H1 (cell line): ENCODE results near the gene SVIL. TPM values are rescaled to one million over a fixed set of nuclear protein-coding genes. Genes with fewer than 3 reads are reported as not detected.

Source experiments
- CTCF ChIA-PET: fragments of 300-600 bp; sonication (Branson Sonifier 250); formaldehyde crosslinking; loops from one replicate; lab custom pipeline; 2021; ENCODE audit not compliant: partially characterized antibody; lab: Charles Lee
- POLR2A ChIA-PET: fragments of 300-600 bp; sonication (Branson Sonifier 250); formaldehyde crosslinking; loops from one replicate; lab custom pipeline; 2021; ENCODE audit warnings: inconsistent platforms; ENCODE audit not compliant: partially characterized antibody; lab: Charles Lee
- DNase-seq, 2 experiments: peaks; one replicate each; pipeline versions ENCODE4 v3.0.0 to v3.0.0-alpha.2; 2010 to 2022; ENCODE audit warnings: low spot score in 2 of 2, low read depth in 1 of 2, mixed read lengths in 1 of 2
- FAIRE-seq: peaks from 2 replicates; lab custom pipeline; 2011; peaks lifted over from hg19 to GRCh38; lab: Jason Lieb, UNC
- H2AFZ ChIP-seq: 2 replicates; pipeline ENCODE4 v1.8.1; 2012; ENCODE audit warnings: low read length, inconsistent platforms
- H2AK5ac ChIP-seq: 2 replicates; pipeline ENCODE4 v1.6.1; 2013; ENCODE audit warnings: low read depth, low read length
- H2BK120ac ChIP-seq: replicated peaks from 2 replicates; pipeline ENCODE3; 2013; ENCODE audit warnings: low read depth, low read length, inconsistent platforms
- H2BK12ac ChIP-seq: 2 replicates; pipeline ENCODE4 v1.6.1; 2013; ENCODE audit warnings: low read depth, low read length
- H2BK15ac ChIP-seq: 2 replicates; pipeline ENCODE4 v1.6.1; 2013; ENCODE audit warnings: low read length
- H2BK20ac ChIP-seq: 2 replicates; pipeline ENCODE4 v1.6.1; 2013; ENCODE audit warnings: low read length
- H2BK5ac ChIP-seq: 2 replicates; pipeline ENCODE4 v1.6.1; 2013; ENCODE audit warnings: low read depth, low read length
- H3K14ac ChIP-seq: 2 replicates; pipeline ENCODE4 v1.6.1; 2013; ENCODE audit warnings: inconsistent platforms; ENCODE audit not compliant: insufficient read length
- H3K18ac ChIP-seq: 2 replicates; pipeline ENCODE4 v1.6.1; 2013; ENCODE audit warnings: low read length; ENCODE audit errors: extremely low read depth
- H3K23ac ChIP-seq: 2 replicates; pipeline ENCODE4 v1.6.1; 2013; ENCODE audit warnings: inconsistent platforms; ENCODE audit not compliant: insufficient read length
- H3K23me2 ChIP-seq: 2 replicates; pipeline ENCODE4 v1.6.1; 2013; ENCODE audit warnings: low read depth, low read length
- H3K27ac ChIP-seq: 2 replicates; pipeline ENCODE4 v1.6.1; 2011; ENCODE audit warnings: low read depth, low read length, inconsistent platforms
- H3K27me3 ChIP-seq, 4 experiments: replicated peaks in 1 of 4; 1 replicate in 1 of 4; 2 replicates in 3 of 4; pipeline versions ENCODE4 v1.6.1 to v1.8.1; 2011 to 2013; ENCODE audit warnings: low read length in 3 of 4, mild to moderate bottlenecking in 3 of 4, inconsistent platforms in 2 of 4, mixed read lengths in 2 of 4, moderate library complexity in 1 of 4; ENCODE audit not compliant: control insufficient read depth in 3 of 4, insufficient read depth in 3 of 4; ENCODE audit errors: extremely low read depth in 1 of 4
- H3K36me3 ChIP-seq, 4 experiments: 2 replicates each; pipeline versions ENCODE4 v1.6.1 to v1.8.1; 2011 to 2013; ENCODE audit warnings: mild to moderate bottlenecking in 4 of 4, low read length in 3 of 4, moderate library complexity in 2 of 4, control low read depth in 1 of 4, inconsistent platforms in 1 of 4; ENCODE audit not compliant: insufficient read depth in 4 of 4, control insufficient read depth in 2 of 4
- H3K4ac ChIP-seq: replicated peaks from 2 replicates; pipeline ENCODE3; 2013; ENCODE audit warnings: low read length, low read depth, mixed read lengths, inconsistent platforms; ENCODE audit not compliant: insufficient read length
- H3K4me1 ChIP-seq, 4 experiments: replicated peaks in 1 of 4; 1 replicate in 1 of 4; 2 replicates in 3 of 4; pipeline versions ENCODE4 v1.6.1 to v1.8.1; 2011 to 2013; ENCODE audit warnings: low read length in 3 of 4, inconsistent platforms in 2 of 4, mixed read lengths in 1 of 4; ENCODE audit not compliant: insufficient read depth in 4 of 4, control insufficient read depth in 3 of 4
- H3K4me2 ChIP-seq, 2 experiments: 2 replicates each; pipeline versions ENCODE4 v1.6.1 to v1.8.1; 2011 to 2013; ENCODE audit warnings: low read depth in 2 of 2, low read length in 2 of 2, control low read depth in 1 of 2, inconsistent platforms in 1 of 2, mild to moderate bottlenecking in 1 of 2; ENCODE audit not compliant: insufficient read depth in 1 of 2
- H3K4me3 ChIP-seq, 4 experiments: fragments of 200-600, 300-600 bp in 1 of 4; sonication (generic), shearing (Covaris generic), sonication (Bioruptor Twin) in 1 of 4; 2 replicates each; pipeline versions ENCODE4 v1.5.1 to v1.8.1; 2011 to 2016; ENCODE audit warnings: low read length in 4 of 4, low read depth in 3 of 4, control low read depth in 2 of 4, inconsistent platforms in 2 of 4, mild to moderate bottlenecking in 2 of 4, mixed read lengths in 1 of 4, moderate library complexity in 1 of 4; ENCODE audit not compliant: insufficient read depth in 2 of 4; ENCODE audit errors: extremely low read depth in 1 of 4
- H3K56ac ChIP-seq: replicated peaks from 2 replicates; pipeline ENCODE3; 2013; ENCODE audit warnings: low read depth, mild to moderate bottlenecking, mixed read lengths, low read length, inconsistent platforms; ENCODE audit not compliant: insufficient read length
- H3K79me1 ChIP-seq: 2 replicates; pipeline ENCODE4 v1.6.1; 2013; ENCODE audit warnings: low read depth, low read length, control low read depth
- H3K79me2 ChIP-seq, 2 experiments: 2 replicates each; pipeline versions ENCODE4 v1.6.1 to v1.8.1; 2012 to 2013; ENCODE audit warnings: low read length in 2 of 2, mild to moderate bottlenecking in 2 of 2, inconsistent platforms in 1 of 2; ENCODE audit not compliant: insufficient read depth in 2 of 2, control insufficient read depth in 1 of 2
- H3K9ac ChIP-seq, 4 experiments: replicated peaks in 1 of 4; 1 replicate in 1 of 4; 2 replicates in 3 of 4; pipeline versions ENCODE4 v1.6.1 to v1.8.1; 2011 to 2013; ENCODE audit warnings: low read depth in 3 of 4, low read length in 3 of 4, control low read depth in 2 of 4, mild to moderate bottlenecking in 2 of 4, moderate library complexity in 2 of 4, inconsistent platforms in 1 of 4; ENCODE audit errors: extremely low read depth in 1 of 4
- H3K9me3 ChIP-seq, 2 experiments: 2 replicates each; pipeline versions ENCODE4 v1.6.1 to v1.8.1; 2012 to 2013; ENCODE audit warnings: mild to moderate bottlenecking in 2 of 2, moderate library complexity in 2 of 2, control low read depth in 1 of 2, inconsistent platforms in 1 of 2, low read depth in 1 of 2, low read length in 1 of 2, mixed read lengths in 1 of 2; ENCODE audit not compliant: insufficient read depth in 2 of 2
- H4K20me1 ChIP-seq, 2 experiments: replicated peaks in 1 of 2; 2 replicates each; pipeline versions ENCODE3 to v1.8.1; 2011 to 2013; ENCODE audit warnings: inconsistent platforms in 2 of 2, low read length in 2 of 2, mild to moderate bottlenecking in 1 of 2; ENCODE audit not compliant: insufficient read depth in 2 of 2, control insufficient read depth in 1 of 2
- H4K5ac ChIP-seq: 2 replicates; pipeline ENCODE4 v1.6.1; 2013; ENCODE audit warnings: low read length, low read depth, mixed read lengths, inconsistent platforms; ENCODE audit not compliant: insufficient read length
- H4K8ac ChIP-seq: 2 replicates; pipeline ENCODE4 v1.8.0; 2013; ENCODE audit warnings: mild to moderate bottlenecking, moderate library complexity, low read length, inconsistent platforms; ENCODE audit not compliant: insufficient read depth; ENCODE audit errors: extremely low read depth
- H4K91ac ChIP-seq: replicated peaks from 2 replicates; pipeline ENCODE3; 2013; ENCODE audit warnings: low read length, mixed read lengths, inconsistent platforms; ENCODE audit not compliant: insufficient read length
- BACH1 ChIP-seq: IDR thresholded peaks from 2 replicates; pipeline ENCODE4 v1.6.1; 2012; ENCODE audit warnings: low read length, improper control_type of control experiment
- CEBPB ChIP-seq: IDR thresholded peaks from 2 replicates; pipeline ENCODE4 v1.6.1; 2012; ENCODE audit warnings: low read depth, low read length
- CTBP2 ChIP-seq: IDR thresholded peaks from 2 replicates; pipeline ENCODE4 v1.7.0; 2011; ENCODE audit warnings: borderline replicate concordance, mild to moderate bottlenecking, moderate library complexity, mixed read lengths, low read length; ENCODE audit not compliant: insufficient read depth, insufficient read length
- EP300 ChIP-seq, 2 experiments: IDR thresholded peaks; 1 replicate in 1 of 2; 2 replicates in 1 of 2; pipeline ENCODE4 v1.6.1; 2011 to 2012; ENCODE audit warnings: low read depth in 2 of 2, low read length in 2 of 2, mild to moderate bottlenecking in 2 of 2, borderline replicate concordance in 1 of 2, inconsistent platforms in 1 of 2, moderate library complexity in 1 of 2
- FOSL1 ChIP-seq: IDR thresholded peaks from 2 replicates; pipeline ENCODE4 v1.6.1; 2011; ENCODE audit warnings: mild to moderate bottlenecking, low read depth, low read length, moderate library complexity; ENCODE audit not compliant: insufficient read depth
- HDAC6 ChIP-seq: IDR thresholded peaks from one replicate; pipeline ENCODE4 v1.7.1; 2012; ENCODE audit warnings: low read depth, mild to moderate bottlenecking, inconsistent platforms, low read length, moderate library complexity
- JUND ChIP-seq: IDR thresholded peaks from 2 replicates; pipeline ENCODE4 v1.6.1; 2011; ENCODE audit warnings: mild to moderate bottlenecking, improper control_type of control experiment, low read length
- KDM4A ChIP-seq: IDR thresholded peaks from one replicate; pipeline ENCODE4 v1.7.1; 2012; ENCODE audit warnings: low read depth, mild to moderate bottlenecking, moderate library complexity, low read length, inconsistent platforms; ENCODE audit not compliant: severe bottlenecking
- NANOG ChIP-seq: IDR thresholded peaks from 2 replicates; pipeline ENCODE4 v1.6.1; 2011; ENCODE audit warnings: low read length, low read depth, mild to moderate bottlenecking, inconsistent platforms; ENCODE audit not compliant: insufficient read depth, poor library complexity, severe bottlenecking
- RFX5 ChIP-seq: IDR thresholded peaks from 2 replicates; pipeline ENCODE4 v1.6.1; 2011; ENCODE audit warnings: low read depth, low read length, improper control_type of control experiment, borderline replicate concordance
- SIRT6 ChIP-seq: IDR thresholded peaks from one replicate; pipeline ENCODE4 v1.7.1; 2012; ENCODE audit warnings: low read length, inconsistent platforms
- SP1 ChIP-seq: IDR thresholded peaks from 2 replicates; pipeline ENCODE4 v1.6.1; 2011; ENCODE audit warnings: low read depth, low read length
- YY1 ChIP-seq: IDR thresholded peaks from 2 replicates; pipeline ENCODE4 v1.6.1; 2011; ENCODE audit warnings: low read depth, mild to moderate bottlenecking, low read length
- WGBS, 2 experiments: shearing (Covaris generic) in 1 of 2; methylation state at CpG; one replicate each; pipeline versions ENCODE4 v1.1.6 to v1.1.7; 2013 to 2015; ENCODE audit warnings: low lambda C conversion rate in 2 of 2, mixed read lengths in 2 of 2, inconsistent platforms in 1 of 2, low coverage in 1 of 2, missing lambda C conversion rate in 1 of 2; ENCODE audit not compliant: insufficient replicate concordance in 2 of 2, insufficient coverage in 1 of 2, insufficient read length in 1 of 2; ENCODE audit errors: extremely low coverage in 1 of 2, missing lambda C conversion rate in 1 of 2; 5-methylcytosine and 5-hydroxymethylcytosine counted together
- polyA plus RNA-seq, 7 experiments: library from polyadenylated mRNA; depleted of rRNA in 3 of 7; stranded (reverse) in 5 of 7; unstranded in 2 of 7; fragments of >200 nt in 5 of 7; fragments of 200-250 nt in 2 of 7; gene quantifications; 1 replicate in 5 of 7; 2 replicates in 1 of 7; 4 replicates in 1 of 7; pipeline versions ENCODE4 v1.2.1 to v1.2.3, GENCODE V29; 2011 to 2013; ENCODE audit warnings: missing spikeins in 2 of 7, mixed read lengths in 2 of 7
- total RNA-seq: library from RNA; stranded (reverse); fragmentation: NEBNext Ultra II Directional; extraction: Animal tissue kit (Norgen Biotek cat#: 25700); gene quantifications from 2 replicates; pipeline ENCODE4 v1.2.1, GENCODE V29; 2021

SVIL gene
- total and polyA plus RNA-seq, 2 of the 8 experiments (the other 6 are each of a cell fraction or from before 2014, with no cell fraction given), result 4.7 to 15.4 TPM

GRCh38 chr10:29450405-29450804, 184.4 kb downstream of the SVIL start:
- Histone ChIP-seq H2AFZ (no peak overlapping the region), H3K18ac (no peak overlapping the region), H2BK20ac (no peak overlapping the region), H3K4me3 (no peak overlapping the region), H3K23ac (no peak overlapping the region), H2AK5ac (no peak overlapping the region), H3K27me3 (no peaks in the 10 kb centered on the region), H3K4me1 (no peaks in the 10 kb centered on the region; a peak in 1 of 7 replicates), H3K79me1 (no peaks in the 10 kb centered on the region), H3K9me3 (no peaks in the 10 kb centered on the region), H2BK5ac (no peak overlapping the region), H3K79me2 (no peaks in the 10 kb centered on the region), H4K5ac (no peak overlapping the region), H2BK12ac (no peak overlapping the region), H2BK15ac (no peak overlapping the region), H3K36me3 (no peaks in the 10 kb centered on the region), H4K8ac (no peak overlapping the region), H3K14ac (no peak overlapping the region), H4K20me1 (no peaks in the 10 kb centered on the region), H3K4me2 (no peak overlapping the region), H3K9ac (no peak overlapping the region), H3K56ac (no peak overlapping the region), H2BK120ac (no peak overlapping the region), H3K23me2 (no peaks in the 10 kb centered on the region), H3K27ac (no peak overlapping the region), H4K91ac (no peak overlapping the region), H3K4ac (no peak overlapping the region)
- TF ChIP-seq SIRT6, result no peak
- no peak for TF ChIP-seq FOSL1
- no peak for TF ChIP-seq RFX5
- TF ChIP-seq YY1, result no peak
- TF ChIP-seq EP300 (IDR thresholded peaks at IDR 0.05; ENCODE audit: borderline replicate concordance in 1 of 2, low read depth in 2 of 2, low read length in 2 of 2), result no peak
- TF ChIP-seq JUND, result no peak
- no peak for TF ChIP-seq SP1
- no peak for TF ChIP-seq CTBP2
- no peak for TF ChIP-seq BACH1
- TF ChIP-seq CEBPB, result no peak
- no peak for TF ChIP-seq NANOG
- no peak for TF ChIP-seq KDM4A
- no peak for TF ChIP-seq HDAC6
- FAIRE-seq, result no peak
- POLR2A ChIA-PET, result no interaction called here
- CTCF ChIA-PET, result interaction anchor here (1.2 to 2.7 kb wide), 5 partner anchors 9 to 73 kb away, joined by 4 to 13 read pairs (median 4); no protein-coding TSS in a partner anchor
- 84% methylated on average over 5 of the region's 6 CpGs; no CpG with 5 or more reads in 1 of the 2 experiments for WGBS, 2 experiments
- no peak for DNase-seq
